ENCODE results near the gene EFCAB12. TPM values are rescaled to one million over a fixed set of nuclear protein-coding genes. Genes with fewer than 3 reads are reported as not detected.

The EFCAB12 gene
- total and polyA plus RNA-seq, 2 of the 8 experiments (the other 6 are each of a cell fraction or from before 2014, with no cell fraction given) = 0.60 to 0.99 TPM

- no peak for TF ChIP-seq CHD7 (IDR thresholded peaks at IDR 0.05; ENCODE audit: insufficient replicate concordance, low read length)
- no peak for TF ChIP-seq RNF2 (IDR thresholded peaks at IDR 0.05; ENCODE audit: borderline replicate concordance, low read depth, low read length, missing control alignments, poor library complexity, severe bottlenecking)
- TF ChIP-seq RXRA (IDR thresholded peaks at IDR 0.05; ENCODE audit: insufficient read depth, low read depth, low read length) = no peak
- no peak for TF ChIP-seq ATF3 (IDR thresholded peaks at IDR 0.05; ENCODE audit: insufficient read depth, low read depth, low read length)
- no peak for TF ChIP-seq TEAD4 (IDR thresholded peaks at IDR 0.05; ENCODE audit: low read depth, low read length)
- no peak for TF ChIP-seq BACH1 (IDR thresholded peaks at IDR 0.05; ENCODE audit: low read length)
- TF ChIP-seq JUND (IDR thresholded peaks at IDR 0.05; ENCODE audit: low read length) = no peak
- no peak for TF ChIP-seq SP1 (IDR thresholded peaks at IDR 0.05; ENCODE audit: low read depth, low read length)
- no peak for TF ChIP-seq JUN (IDR thresholded peaks at IDR 0.05; ENCODE audit: low read depth, low read length)
Observed at GRCh38 chr3:129360171-129360611, 68.2 kb downstream of the EFCAB12 start (continued).

Data from H1 (cell line).